ENCODE results near the gene BCL2L11.

The BCL2L11 gene

GRCh38 chr2:111175615-111176014 is 54.9 kb downstream of the BCL2L11 start:
- in situ Hi-C loops (cut with MboI; ENCODE audit: low sequenced_read_pairs, unreplicated experiment) = no loop called here
- DNase-seq (ENCODE audit: low spot score) = no peak
- TF ChIP-seq CTCF (IDR thresholded peaks at IDR 0.05; ENCODE audit: borderline replicate concordance, control extremely low read depth, extremely low read depth, insufficient read depth, missing control alignments) = no peak

- in situ Hi-C loops (cut with MboI; ENCODE audit: low sequenced_read_pairs, unreplicated experiment) = no loop called here
- no peak for DNase-seq (ENCODE audit: low spot score)
- TF ChIP-seq CTCF (IDR thresholded peaks at IDR 0.05; ENCODE audit: borderline replicate concordance, control extremely low read depth, extremely low read depth, insufficient read depth, missing control alignments) = no peak
Measured at GRCh38 chr2:111176388-111176787, 55.7 kb downstream of the BCL2L11 start.

- in situ Hi-C loops (cut with MboI; ENCODE audit: low sequenced_read_pairs, unreplicated experiment) = no loop called here
- no peak for TF ChIP-seq CTCF (IDR thresholded peaks at IDR 0.05; ENCODE audit: borderline replicate concordance, control extremely low read depth, extremely low read depth, insufficient read depth, missing control alignments)
- no peak for DNase-seq (ENCODE audit: low spot score)
Measured at GRCh38 chr2:111176867-111177266, 56.2 kb downstream of the BCL2L11 start.

- in situ Hi-C loops (cut with MboI; ENCODE audit: low sequenced_read_pairs, unreplicated experiment) = no loop called here
- TF ChIP-seq CTCF (IDR thresholded peaks at IDR 0.05; ENCODE audit: borderline replicate concordance, control extremely low read depth, extremely low read depth, insufficient read depth, missing control alignments) = no peak
- no peak for DNase-seq (ENCODE audit: low spot score)
Measured at GRCh38 chr2:111178296-111178695, 57.6 kb downstream of the BCL2L11 start.

- in situ Hi-C loops (cut with MboI; ENCODE audit: low sequenced_read_pairs, unreplicated experiment) = no loop called here
- no peak for DNase-seq (ENCODE audit: low spot score)
- TF ChIP-seq CTCF (IDR thresholded peaks at IDR 0.05; ENCODE audit: borderline replicate concordance, control extremely low read depth, extremely low read depth, insufficient read depth, missing control alignments) = no peak
Measured at GRCh38 chr2:111178730-111179405, 58.2 kb downstream of the BCL2L11 start.

GRCh38 chr2:111182121-111182520 is 61.4 kb downstream of the BCL2L11 start:
- in situ Hi-C loops (cut with MboI; ENCODE audit: low sequenced_read_pairs, unreplicated experiment) = no loop called here
- no peak for TF ChIP-seq CTCF (IDR thresholded peaks at IDR 0.05; ENCODE audit: borderline replicate concordance, control extremely low read depth, extremely low read depth, insufficient read depth, missing control alignments)
- DNase-seq (ENCODE audit: low spot score) = no peak

All from GM13976 (cell line).